SK-N-SH (cell line): Measurements from ENCODE around the gene TRIM42. TPM values are rescaled to one million over a fixed set of nuclear protein-coding genes. Genes with fewer than 3 reads are reported as not detected.

Experiments
- CTCF ChIA-PET: fragments of 300-600, 350-600 bp; formaldehyde crosslinking; extraction: SDS; loops from one replicate; lab custom pipeline; 2021; lab: Yijun Ruan, JAX
- POLR2A ChIA-PET: fragments of 350-600 bp; sonication (Branson Sonifier 250); formaldehyde crosslinking; extraction: SDS; loops from one replicate; lab custom pipeline; 2020; ENCODE audit warnings: antibody characterized with exemption, inconsistent platforms; lab: Yijun Ruan, JAX
- DNase-seq: peaks from one replicate; pipeline ENCODE4 v3.0.0; 2012
- H2AFZ ChIP-seq: fragments of 200-600 bp; sonication (generic); 2 replicates; pipeline ENCODE4 v1.8.1; 2016; ENCODE audit warnings: antibody characterized with exemption, mild to moderate bottlenecking, low read depth
- H3F3A ChIP-seq: fragments of 200-600 bp; sonication (generic); replicated peaks from 2 replicates; pipeline ENCODE3; 2016; ENCODE audit warnings: antibody characterized with exemption, mild to moderate bottlenecking; ENCODE audit not compliant: insufficient read depth
- H3K27ac ChIP-seq, 2 experiments: fragments of 200-500 bp in 1 of 2; fragments of 200-600 bp in 1 of 2; sonication (Bioruptor generic) in 1 of 2; sonication (generic), shearing (Covaris generic) in 1 of 2; 2 replicates each; pipeline versions ENCODE4 v1.5.1 to v1.6.1; 2014 to 2016; ENCODE audit warnings: low read depth in 2 of 2, inconsistent platforms in 1 of 2, low read length in 1 of 2, mild to moderate bottlenecking in 1 of 2, mixed read lengths in 1 of 2
- H3K27me3 ChIP-seq: fragments of 200-600 bp; sonication (generic), shearing (Covaris generic); 2 replicates; pipeline ENCODE4 v1.6.1; 2016; ENCODE audit warnings: mixed run types; ENCODE audit not compliant: insufficient read depth
- H3K36me3 ChIP-seq, 2 experiments: fragments of 200-500 bp in 1 of 2; fragments of 200-600 bp in 1 of 2; sonication (Bioruptor generic) in 1 of 2; sonication (generic) in 1 of 2; replicated peaks in 1 of 2; 2 replicates each; pipeline versions ENCODE3 to v1.5.1; 2014 to 2016; ENCODE audit warnings: low read length in 1 of 2, mild to moderate bottlenecking in 1 of 2; ENCODE audit not compliant: insufficient read depth in 2 of 2, control insufficient read depth in 1 of 2
- H3K4me1 ChIP-seq, 2 experiments: fragments of 200-500 bp in 1 of 2; fragments of 200-600 bp in 1 of 2; sonication (Bioruptor generic) in 1 of 2; sonication (generic), shearing (Covaris generic) in 1 of 2; 2 replicates each; pipeline versions ENCODE4 v1.5.1 to v1.6.1; 2014 to 2016; ENCODE audit warnings: low read depth in 1 of 2, low read length in 1 of 2, mixed run types in 1 of 2; ENCODE audit not compliant: insufficient read depth in 2 of 2, control insufficient read depth in 1 of 2
- H3K4me2 ChIP-seq: fragments of 200-600 bp; sonication (generic), shearing (Covaris generic); 2 replicates; pipeline ENCODE4 v1.6.1; 2017; ENCODE audit warnings: mixed run types
- H3K4me3 ChIP-seq, 2 experiments: fragments of 200-500 bp in 1 of 2; fragments of 200-600 bp in 1 of 2; sonication (Bioruptor generic) in 1 of 2; sonication (generic), shearing (Covaris generic) in 1 of 2; 2 replicates each; pipeline versions ENCODE4 v1.5.1 to v1.8.1; 2014 to 2016; ENCODE audit warnings: low read depth in 2 of 2, inconsistent platforms in 1 of 2, low read length in 1 of 2, mild to moderate bottlenecking in 1 of 2, mixed read lengths in 1 of 2, moderate library complexity in 1 of 2
- H3K79me2 ChIP-seq: fragments of 200-600 bp; sonication (generic); 2 replicates; pipeline ENCODE4 v1.8.1; 2017; ENCODE audit warnings: mild to moderate bottlenecking; ENCODE audit not compliant: insufficient read depth
- H3K9ac ChIP-seq: fragments of 200-600 bp; sonication (generic); 2 replicates; pipeline ENCODE4 v1.6.1; 2017; ENCODE audit warnings: mixed run types
- H3K9me2 ChIP-seq: fragments of 200-600 bp; sonication (generic); 2 replicates; pipeline ENCODE4 v1.6.1; 2017; ENCODE audit warnings: mixed run types
- H3K9me3 ChIP-seq: fragments of 200-600 bp; sonication (generic); 2 replicates; pipeline ENCODE4 v1.6.1; 2017; ENCODE audit warnings: mixed run types, mild to moderate bottlenecking, moderate library complexity
- H4K20me1 ChIP-seq: fragments of 200-600 bp; sonication (generic); 2 replicates; pipeline ENCODE4 v1.6.1; 2017; ENCODE audit warnings: mild to moderate bottlenecking, mixed run types; ENCODE audit not compliant: insufficient read depth
- CHD2 ChIP-seq: fragments of 150-350 bp; IDR thresholded peaks from 2 replicates; pipeline ENCODE4 v1.6.1; 2018; ENCODE audit warnings: low read length; ENCODE audit not compliant: partially characterized antibody
- ELF1 ChIP-seq: IDR thresholded peaks from 2 replicates; pipeline ENCODE4 v1.4.0; 2012
- EP300 ChIP-seq, 2 experiments: IDR thresholded peaks; 2 replicates each; pipeline versions ENCODE4 v1.4.0 to v1.6.1; 2012; ENCODE audit warnings: borderline replicate concordance in 1 of 2, low read depth in 1 of 2, low read length in 1 of 2
- EZH2phosphoT487 ChIP-seq: fragments of 200-600 bp; sonication (generic); IDR thresholded peaks from 2 replicates; pipeline ENCODE4 v1.6.1; 2017; ENCODE audit warnings: low read depth, mixed run types, mild to moderate bottlenecking, antibody characterized with exemption, moderate library complexity, borderline replicate concordance
- FOSL2 ChIP-seq: IDR thresholded peaks from 2 replicates; pipeline ENCODE4 v1.4.0; 2012; ENCODE audit warnings: low read depth, mild to moderate bottlenecking, moderate library complexity, borderline replicate concordance
- FOXM1 ChIP-seq: IDR thresholded peaks from 2 replicates; pipeline ENCODE4 v1.4.0; 2012; ENCODE audit warnings: low read depth, mild to moderate bottlenecking
- GATA2 ChIP-seq: sonication (generic); formaldehyde crosslinking; IDR thresholded peaks from 2 replicates; pipeline ENCODE4 v1.5.0; 2020; ENCODE audit warnings: mild to moderate bottlenecking, missing genetic modification reagents
- MAX ChIP-seq: IDR thresholded peaks from 2 replicates; pipeline ENCODE4 v1.4.0; 2012; ENCODE audit warnings: low read depth
- POLR2AphosphoS5 ChIP-seq: IDR thresholded peaks from 2 replicates; pipeline ENCODE4 v1.6.1; 2012; ENCODE audit warnings: low read depth, low read length
- RAD21 ChIP-seq: IDR thresholded peaks from 2 replicates; pipeline ENCODE4 v1.6.1; 2012; ENCODE audit warnings: mild to moderate bottlenecking, low read length
- RFX5 ChIP-seq: IDR thresholded peaks from 2 replicates; pipeline ENCODE4 v1.6.1; 2012; ENCODE audit warnings: mild to moderate bottlenecking, improper control_type of control experiment, low read length
- RXRA ChIP-seq: IDR thresholded peaks from 2 replicates; pipeline ENCODE4 v1.4.0; 2012; ENCODE audit warnings: low read depth, mild to moderate bottlenecking, borderline replicate concordance
- SIN3A ChIP-seq: IDR thresholded peaks from 2 replicates; pipeline ENCODE4 v1.6.1; 2012; ENCODE audit warnings: low read depth, mild to moderate bottlenecking, low read length, moderate library complexity, borderline replicate concordance
- SMC3 ChIP-seq: IDR thresholded peaks from 2 replicates; pipeline ENCODE4 v1.6.1; 2012; ENCODE audit warnings: low read depth, low read length, improper control_type of control experiment
- TEAD4 ChIP-seq: IDR thresholded peaks from 2 replicates; pipeline ENCODE4 v1.4.0; 2012; ENCODE audit warnings: mild to moderate bottlenecking, borderline replicate concordance; ENCODE audit not compliant: insufficient read depth
- USF1 ChIP-seq: IDR thresholded peaks from 2 replicates; pipeline ENCODE4 v1.4.0; 2012; ENCODE audit warnings: low read depth, borderline replicate concordance
- USF2 ChIP-seq: fragments of 150-350 bp; IDR thresholded peaks from 2 replicates; pipeline ENCODE4 v1.6.1; 2017; ENCODE audit warnings: antibody characterized with exemption, low read length, low read depth, borderline replicate concordance
- YY1 ChIP-seq: IDR thresholded peaks from 2 replicates; pipeline ENCODE4 v1.4.0; 2012; ENCODE audit warnings: low read depth, mild to moderate bottlenecking
- ZBTB33 ChIP-seq: IDR thresholded peaks from 2 replicates; pipeline ENCODE4 v1.4.0; 2012; ENCODE audit warnings: low read depth, borderline replicate concordance
- WGBS: methylation state at CpG from one replicate; pipeline ENCODE4 v1.1.6; 2017; ENCODE audit warnings: low lambda C conversion rate; 5-methylcytosine and 5-hydroxymethylcytosine counted together
- polyA plus RNA-seq, 3 experiments: library from polyadenylated mRNA; depleted of rRNA; stranded (reverse); fragments of >200 nt; gene quantifications; 2 replicates each; pipeline ENCODE4 v1.2.3, GENCODE V29; 2012

The TRIM42 gene
- polyA plus RNA-seq, 1 of the 3 experiments (the other 2 are of a cell fraction): not detected

GRCh38 chr3:140708815-140709214, 31.0 kb downstream of the TRIM42 start:
- Histone ChIP-seq H3K4me3 (no peak overlapping the region), H2AFZ (no peak overlapping the region), H3K4me2 (no peak overlapping the region), H3K4me1 (no peaks in the 10 kb centered on the region), H3K9ac (no peak overlapping the region), H3K9me3 (no peaks in the 10 kb centered on the region), H3F3A (no peaks in the 10 kb centered on the region), H3K79me2 (no peaks in the 10 kb centered on the region), H3K27me3 (no peaks in the 10 kb centered on the region), H4K20me1 (no peaks in the 10 kb centered on the region), H3K9me2 (no peaks in the 10 kb centered on the region), H3K27ac (no peak overlapping the region), H3K36me3 (no peaks in the 10 kb centered on the region)
- no peak for DNase-seq
- TF ChIP-seq MAX (no peak), RAD21 (no peak), GATA2 (CRISPR knock-in tag) (no peak), TEAD4 (no peak), FOSL2 (no peak), SMC3 (no peak), YY1 (no peak), EZH2phosphoT487 (no peak), USF2 (no peak), CHD2 (no peak), ELF1 (no peak), EP300 (IDR thresholded peaks at IDR 0.05; ENCODE audit: borderline replicate concordance in 1 of 2, low read depth in 1 of 2, low read length in 1 of 2) (no peak), USF1 (no peak), POLR2AphosphoS5 (no peak)
- ChIA-PET POLR2A (no interaction called here), CTCF (no interaction called here)
- WGBS: 20% methylated on average over 2 of the region's 2 CpGs

- CTCF ChIA-PET: no interaction called here
- DNase-seq: no peak
Measured at GRCh38 chr3:140709751-140710150, 31.9 kb downstream of the TRIM42 start.

More at GRCh38 chr3:140709751-140710150, 31.9 kb downstream of the TRIM42 start:
- Histone ChIP-seq H3K27me3 (no peaks in the 10 kb centered on the region), H3K4me1 (no peaks in the 10 kb centered on the region), H3K27ac (no peak overlapping the region), H3K9me2 (no peaks in the 10 kb centered on the region), H3K36me3 (no peaks in the 10 kb centered on the region), H3K4me2 (no peak overlapping the region), H3K9ac (no peak overlapping the region), H4K20me1 (no peaks in the 10 kb centered on the region), H2AFZ (no peak overlapping the region), H3K4me3 (no peak overlapping the region), H3F3A (no peaks in the 10 kb centered on the region), H3K9me3 (no peaks in the 10 kb centered on the region), H3K79me2 (no peaks in the 10 kb centered on the region)
- TF ChIP-seq GATA2 (CRISPR knock-in tag): no peak
- no peak for TF ChIP-seq RXRA
- TF ChIP-seq FOXM1: no peak
- TF ChIP-seq RFX5: no peak
- no peak for TF ChIP-seq ZBTB33
- TF ChIP-seq FOSL2: no peak
- TF ChIP-seq SIN3A: no peak
- POLR2A ChIA-PET: interaction anchor here (0.7 kb wide), 1 partner anchor 34 kb away, joined by 3 read pairs; no protein-coding TSS in a partner anchor
